WI38 (cell line): ENCODE data around the gene ARL13B.
"Not testable (repeated sequence)": the region's sequence is repeated elsewhere in the genome, so short reads cannot be mapped to it uniquely, and the experiment has no call there.

Experiments
- H3K4me3 ChIP-seq: 2 replicates; pipeline ENCODE4 v1.5.1; 2011; ENCODE audit warnings: low read depth, mild to moderate bottlenecking, control low read depth, low read length
- CTCF ChIP-seq: IDR thresholded peaks from 2 replicates; pipeline ENCODE4 v1.5.1; 2012; ENCODE audit warnings: low read depth, mild to moderate bottlenecking, control low read depth, low read length

The ARL13B gene

GRCh38 chr3:94070341-94070911 is 90.5 kb downstream of the ARL13B start:
- TF ChIP-seq CTCF = no peak
- H3K4me3 ChIP-seq = no peak overlapping the region

GRCh38 chr3:94071713-94072284 is 91.8 kb downstream of the ARL13B start:
- no peak overlapping the region for H3K4me3 ChIP-seq
- TF ChIP-seq CTCF = no peak

- TF ChIP-seq CTCF = no peak
- no peak overlapping the region for H3K4me3 ChIP-seq
Measured at GRCh38 chr3:94076055-94076454, 96.1 kb downstream of the ARL13B start.

- not testable (repeated sequence) for H3K4me3 ChIP-seq
Measured at GRCh38 chr3:94080552-94080951, 100.6 kb downstream of the ARL13B start.

- TF ChIP-seq CTCF = no peak
- H3K4me3 ChIP-seq = no peak overlapping the region
Measured at GRCh38 chr3:94081884-94082283, 101.9 kb downstream of the ARL13B start.

GRCh38 chr3:94082391-94082937 is 102.5 kb downstream of the ARL13B start:
- no peak for TF ChIP-seq CTCF

GRCh38 chr3:94083261-94083660 is 103.3 kb downstream of the ARL13B start:
- no peak for TF ChIP-seq CTCF
- H3K4me3 ChIP-seq = no peak overlapping the region

More at GRCh38 chr3:94082391-94082937, 102.5 kb downstream of the ARL13B start:
- no peak overlapping the region for H3K4me3 ChIP-seq
